HUDEP-2 (cell line): ENCODE measurements around the gene DOK3.
A peak's percentile ranks its signal among the peaks of the same experiment; 100 is the strongest.

Experiments used
- DNase-seq, 76 experiments: peaks; one replicate each; lab custom pipeline; 2025; ENCODE audit not compliant: unreplicated experiment in 76 of 76; lab: John Stamatoyannopoulos, UW

DOK3 gene

DNA sequence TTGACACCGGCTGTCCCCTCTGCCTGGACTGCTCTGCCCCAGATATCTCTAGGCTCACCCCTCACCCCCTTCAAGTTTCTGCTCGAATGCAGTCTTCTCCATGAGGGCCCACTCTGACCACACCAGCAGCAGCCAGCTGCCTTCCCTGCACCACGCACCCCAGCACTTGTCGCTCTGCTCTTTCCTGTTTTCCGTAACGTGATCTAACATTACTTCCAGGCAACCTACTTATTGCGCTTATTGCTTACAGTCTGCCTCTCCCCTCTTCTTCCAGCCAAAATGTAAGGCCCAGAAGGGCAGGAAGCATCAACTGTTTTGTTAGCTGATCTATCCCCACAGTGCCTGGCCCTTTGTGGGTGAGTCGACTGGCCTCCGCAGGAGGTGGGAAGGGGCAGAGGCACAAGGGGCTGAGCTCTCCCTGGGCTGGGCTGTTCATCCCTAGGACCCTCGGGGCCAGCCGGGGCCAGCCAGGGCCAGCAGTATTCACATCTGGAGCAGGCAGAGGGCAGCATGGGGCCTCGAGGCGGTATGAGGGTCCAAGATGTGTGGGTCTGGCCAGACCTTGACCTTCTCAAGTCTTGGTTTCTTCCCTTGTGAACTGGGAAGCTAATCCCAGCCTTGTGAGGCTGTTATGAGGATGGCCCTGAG is 24.6 kb downstream of the DOK3 start:
- no peak for DNase-seq

DNA sequence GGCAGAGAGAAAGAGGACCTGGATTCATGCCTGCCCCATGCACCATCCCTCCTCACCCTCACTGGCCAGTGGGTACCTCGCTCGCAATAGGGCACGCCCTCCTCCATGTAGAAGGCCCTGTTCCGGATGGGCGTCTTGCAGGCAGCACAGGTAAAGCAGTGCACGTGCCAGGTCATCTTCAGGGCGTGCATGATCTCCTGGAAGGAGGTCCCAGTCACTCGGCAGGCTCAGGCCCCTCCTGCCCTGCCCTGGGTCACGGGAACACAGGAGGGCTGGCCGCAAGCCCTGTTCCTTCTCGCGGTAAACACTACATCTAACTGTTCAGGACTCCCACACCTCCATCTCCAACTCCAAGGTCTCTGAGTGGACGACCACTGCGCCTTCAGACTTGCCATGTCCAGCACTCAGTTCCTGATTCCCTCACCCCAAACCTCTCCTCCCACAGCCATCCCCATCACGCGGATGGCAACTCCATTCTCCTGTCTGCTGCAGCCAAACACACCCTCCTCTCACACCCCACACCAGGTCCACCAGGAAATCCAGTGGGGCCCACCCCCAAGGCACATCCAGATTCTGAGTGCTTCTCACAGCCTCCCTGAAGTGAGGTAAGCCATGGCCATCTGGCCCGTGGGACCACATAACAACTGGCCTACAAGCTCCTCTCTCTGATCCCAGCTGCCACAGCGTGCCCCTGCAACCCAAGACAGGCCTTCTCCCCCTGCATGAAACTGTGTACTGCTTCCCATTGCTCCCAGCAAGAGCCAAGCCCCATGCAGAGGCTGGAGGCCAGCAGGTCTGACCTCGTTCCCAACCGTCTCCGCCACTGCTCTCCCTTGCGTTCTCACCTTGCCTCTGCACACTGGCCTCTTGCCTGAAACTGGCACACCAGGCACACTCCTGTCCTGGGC is 25.4 kb downstream of the DOK3 start:
- DNase-seq: no peak

DNA sequence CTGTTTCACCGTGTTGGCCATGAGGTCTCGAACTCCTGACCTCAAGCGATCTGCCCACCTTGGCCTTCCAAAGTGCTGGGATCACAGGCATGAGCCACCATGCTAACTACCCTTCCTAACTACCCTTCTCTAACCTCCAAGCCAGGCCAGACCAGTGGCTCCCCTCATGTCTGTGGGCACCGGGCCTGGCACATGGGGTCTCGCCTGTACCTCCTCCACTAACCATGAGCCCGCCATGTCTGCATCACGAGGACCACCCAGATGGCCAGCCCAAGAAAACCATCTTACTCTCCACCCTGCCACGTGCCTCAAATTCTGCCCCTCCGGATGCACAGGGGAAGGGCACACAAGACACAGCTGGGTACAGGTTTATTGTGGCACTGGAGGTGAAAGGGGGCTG is 26.6 kb downstream of the DOK3 start:
- no peak for DNase-seq

DNA sequence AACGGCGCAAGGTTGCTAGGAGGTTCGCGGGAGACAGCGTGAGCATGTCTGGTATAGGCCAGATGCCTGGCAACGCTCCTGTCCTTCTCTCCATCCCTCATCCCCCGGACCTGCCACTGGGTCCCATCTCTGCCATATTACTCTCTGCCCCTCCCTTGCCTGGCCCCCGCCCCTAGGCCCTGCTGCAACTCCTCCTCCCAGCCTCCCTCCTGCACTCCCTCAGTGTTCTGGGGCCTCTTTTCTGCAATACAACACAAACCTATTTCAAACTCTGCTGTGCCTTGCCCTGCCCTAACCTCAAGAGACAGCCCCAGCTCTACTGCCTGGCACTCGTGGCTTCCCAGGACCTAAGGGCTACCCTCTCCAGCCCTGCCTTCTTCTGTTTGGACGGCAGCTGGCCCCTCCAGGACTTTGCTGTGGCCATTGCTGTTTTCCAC is 27.2 kb downstream of the DOK3 start:
- no peak for DNase-seq

DNA sequence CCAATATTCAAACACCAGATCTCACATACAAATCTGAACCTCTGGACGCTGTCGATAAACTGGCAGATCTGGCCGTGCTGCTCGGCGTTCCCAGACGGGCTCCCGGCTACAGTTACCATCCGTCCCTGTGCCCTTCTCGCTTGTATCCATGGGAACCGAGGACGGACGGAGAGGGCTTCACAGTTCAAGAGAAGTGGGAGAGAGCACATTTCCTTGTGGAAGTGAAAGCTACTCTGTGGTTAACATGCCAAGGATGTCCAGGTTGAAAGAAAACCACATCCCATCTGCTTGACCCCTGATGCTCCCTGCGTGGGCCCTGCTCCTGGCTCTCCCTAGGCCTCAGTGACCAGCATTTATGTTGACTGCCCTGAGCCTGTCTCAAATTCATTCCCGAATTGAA is 29.9 kb downstream of the DOK3 start:
- DNase-seq: no peak

DNA sequence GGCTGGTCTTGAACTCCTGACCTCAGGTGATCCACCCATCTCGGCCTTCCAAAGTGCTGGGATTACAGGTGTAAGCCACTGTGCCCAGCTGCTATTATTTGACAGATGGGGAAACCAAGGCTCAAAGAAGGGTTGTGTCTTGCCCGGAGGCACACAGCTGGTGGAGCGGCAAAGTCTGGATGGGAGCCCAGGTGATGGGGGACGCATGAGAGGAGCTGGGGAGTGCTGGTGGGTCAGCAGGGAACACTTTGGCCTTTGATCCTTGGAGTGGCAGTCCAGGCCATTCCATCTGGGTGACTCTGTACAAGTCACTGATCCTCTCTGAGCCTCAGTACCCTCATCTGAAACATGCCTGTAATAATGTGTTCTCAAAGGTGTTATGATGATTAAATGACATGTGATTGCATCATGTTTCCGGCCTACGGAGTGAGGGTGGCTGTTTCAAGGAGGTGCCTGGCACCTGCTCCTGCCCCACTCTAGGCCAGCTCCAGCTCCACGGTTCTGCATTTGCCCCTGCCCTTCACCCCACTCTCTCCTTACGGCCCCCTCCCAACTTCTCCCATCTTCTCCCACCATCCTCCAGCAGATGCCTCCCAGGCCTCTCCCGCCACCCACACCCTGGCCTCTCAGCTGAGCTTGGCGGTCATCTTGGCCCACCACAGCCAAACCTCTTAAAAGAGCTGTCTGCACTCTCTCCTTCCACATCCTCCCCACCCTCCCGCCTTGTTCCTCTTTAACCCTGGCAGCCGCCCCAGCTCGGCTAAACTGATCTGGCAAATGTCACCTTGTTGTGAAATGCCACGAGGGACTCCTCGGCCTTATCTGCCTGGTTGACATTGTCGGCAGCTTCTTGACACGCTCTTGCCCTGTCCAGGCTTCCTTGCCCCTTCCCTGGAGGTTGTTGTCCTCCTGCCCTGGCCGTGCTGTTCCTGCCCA is 30.6 kb downstream of the DOK3 start:
- peak in 74 of 76 experiments; percentile 37 to 94 (median 86) for DNase-seq

DNA sequence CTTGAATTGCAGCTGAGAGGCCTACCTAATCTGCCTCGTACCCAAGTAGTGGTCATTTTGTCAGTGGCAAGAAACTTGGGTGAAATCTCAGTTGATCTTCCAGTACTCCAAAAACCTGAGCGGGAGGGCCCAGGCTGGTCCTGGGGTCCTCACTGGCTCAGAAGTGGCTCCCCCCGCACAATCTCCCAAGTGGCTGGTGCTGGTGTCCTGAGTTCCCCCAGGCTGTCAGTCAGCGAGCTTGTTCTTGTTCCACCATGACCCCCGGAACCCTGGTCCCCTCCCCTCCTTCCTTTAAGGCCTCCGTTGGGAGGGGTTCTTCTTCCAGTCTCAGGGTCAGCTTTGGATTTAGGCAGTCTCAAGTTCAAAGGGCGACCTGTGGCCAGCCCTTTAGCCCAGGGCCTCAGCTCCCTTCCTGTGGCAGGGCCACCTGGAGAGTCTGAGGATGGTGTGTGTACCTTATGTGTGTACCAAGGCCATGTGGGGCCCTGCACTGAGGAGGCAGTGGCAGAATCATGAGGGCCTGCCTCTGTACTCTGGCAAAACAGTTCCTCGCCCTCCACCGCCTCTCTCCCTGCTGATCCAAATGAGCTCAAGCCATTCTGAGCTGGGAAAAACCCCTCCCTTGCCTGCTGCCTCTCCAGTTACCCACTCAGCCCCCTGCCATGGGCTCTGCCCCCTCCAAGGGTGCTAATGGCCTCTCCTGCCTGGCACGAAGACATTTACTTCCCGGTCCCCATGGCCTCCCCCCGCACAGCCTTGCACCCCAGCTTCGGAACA is 31.7 kb downstream of the DOK3 start:
- DNase-seq: no peak

DNA sequence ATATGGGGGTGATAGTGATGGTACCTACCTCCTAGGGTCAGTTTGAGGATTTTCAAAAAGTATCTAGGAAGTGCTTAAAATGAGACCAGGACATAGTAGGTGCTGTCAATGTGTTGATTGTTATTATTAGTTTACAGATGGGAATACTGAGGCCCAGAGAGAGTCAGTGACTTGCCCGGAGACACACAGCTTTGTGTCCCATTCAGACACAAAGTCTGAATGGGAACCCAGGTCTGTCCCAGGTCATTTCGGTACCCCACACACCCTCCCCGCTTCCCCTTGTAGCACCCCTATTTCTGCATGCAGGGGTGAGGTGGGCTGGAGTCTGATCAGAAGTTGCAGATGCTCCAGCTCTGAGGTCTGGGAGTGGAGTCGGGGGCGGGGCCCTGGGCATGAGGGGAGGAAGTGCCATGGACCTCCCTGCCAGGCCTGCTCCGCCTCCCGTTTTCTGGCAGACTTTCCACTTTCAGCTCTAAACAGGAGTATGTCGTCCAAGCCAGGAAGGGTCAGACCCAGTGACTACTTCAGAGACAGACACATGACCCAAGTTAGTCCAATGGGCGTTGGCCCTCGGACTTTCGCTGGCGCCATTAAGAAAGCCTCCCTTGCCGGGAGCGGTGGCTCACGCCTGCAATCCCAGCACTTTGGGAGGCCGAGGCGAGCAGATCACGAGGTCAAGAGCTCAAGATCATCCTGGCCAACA is 32.9 kb downstream of the DOK3 start:
- DNase-seq: peak in 11 of 76 experiments; percentile 5 to 40 (median 20)

DNA sequence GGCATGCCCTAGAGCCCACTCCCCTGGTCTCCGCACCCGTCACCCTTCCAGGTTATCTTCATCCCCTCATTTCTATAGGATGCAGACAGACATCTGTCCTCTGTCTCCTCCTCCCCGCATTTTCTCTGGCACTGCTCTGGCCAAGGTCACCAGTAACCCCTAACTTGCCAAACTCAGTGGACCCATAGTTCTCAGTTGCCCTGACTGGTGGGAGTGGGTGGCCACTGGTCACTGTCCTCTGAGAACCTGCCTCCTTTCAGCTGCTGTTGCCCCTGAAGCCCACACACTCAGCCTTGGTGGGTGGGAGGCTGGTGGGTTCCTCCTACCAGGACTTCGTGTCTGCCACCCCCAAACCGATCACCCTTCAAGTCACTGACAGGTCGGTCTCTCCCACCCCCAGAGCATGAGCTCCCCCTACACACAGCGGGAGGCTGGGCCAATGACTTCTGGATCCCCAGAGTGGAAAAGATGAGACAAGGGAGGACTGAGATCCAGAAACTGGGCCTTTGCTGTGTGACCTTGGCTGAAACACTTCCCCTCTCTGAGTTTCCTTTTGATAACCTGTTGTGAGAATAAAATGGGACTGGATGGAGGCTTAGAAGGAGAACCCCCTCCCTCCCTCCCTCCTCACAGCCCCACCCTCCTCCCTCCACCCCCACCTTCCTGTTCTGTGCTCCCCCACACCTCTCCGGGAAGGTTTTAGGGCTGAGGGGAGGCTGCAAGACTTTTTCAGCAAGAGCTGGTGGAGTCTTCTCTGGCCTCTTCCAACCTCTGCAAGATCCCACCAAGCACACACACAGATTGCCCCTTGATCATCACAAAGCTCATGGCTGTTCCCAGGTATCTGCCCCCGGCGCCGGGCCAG is 33.8 kb downstream of the DOK3 start:
- DNase-seq: no peak

DNA sequence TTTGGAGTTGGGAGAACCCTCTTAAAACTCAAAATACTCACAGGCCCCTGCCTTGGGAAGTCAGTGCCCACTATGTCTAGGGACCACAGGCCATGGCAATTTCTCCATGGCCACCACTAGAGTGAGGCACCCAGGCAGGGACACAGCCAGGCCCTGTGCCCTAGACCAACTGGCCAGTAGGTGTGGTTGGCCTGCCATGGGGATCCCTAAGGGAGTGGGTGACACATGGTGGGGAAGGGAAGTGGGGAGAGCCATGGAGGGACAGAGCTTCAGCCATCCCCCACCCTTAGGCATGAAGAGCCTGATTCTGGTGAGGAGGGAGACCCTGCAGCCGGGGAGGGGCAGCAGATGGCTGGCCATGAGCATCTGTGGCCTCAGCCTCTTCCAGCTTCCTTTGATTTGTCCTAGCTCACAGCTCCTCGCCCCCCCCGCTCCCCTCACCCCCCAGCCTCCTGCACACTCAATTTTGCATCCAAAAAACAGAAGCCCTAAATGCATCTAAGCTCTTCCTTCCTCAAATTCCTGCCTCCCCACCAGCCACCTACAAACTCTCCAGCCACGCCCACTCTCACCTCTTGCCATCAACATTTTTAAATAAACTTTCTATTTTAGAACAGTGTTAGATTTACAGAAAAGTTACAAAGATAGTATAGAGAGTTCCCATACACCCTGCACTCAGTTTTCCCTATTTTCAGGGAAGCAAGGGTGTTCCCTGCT is 34.6 kb downstream of the DOK3 start:
- DNase-seq: no peak

DNA sequence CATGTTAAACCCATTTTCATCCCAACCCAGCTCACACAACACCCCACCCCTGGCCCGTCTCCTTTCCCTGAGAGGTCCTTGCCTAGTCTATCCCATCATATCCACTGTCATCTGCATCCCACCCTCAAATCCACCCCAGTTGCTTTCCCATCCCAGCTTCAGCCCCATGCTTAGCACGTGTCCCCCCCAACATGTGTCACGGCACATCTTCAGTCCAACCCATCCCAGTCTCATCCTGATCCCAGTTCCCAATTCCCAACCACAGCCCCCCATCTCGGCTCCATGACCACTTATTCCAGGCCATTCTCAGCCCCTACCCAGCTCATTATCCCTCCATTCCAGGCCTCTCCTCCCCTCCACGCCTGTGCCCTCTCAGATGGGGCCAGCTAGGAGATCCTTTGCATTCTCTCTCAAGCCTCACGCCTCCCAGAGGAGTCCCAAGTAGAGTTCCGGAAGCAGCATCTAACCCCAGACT is 35.6 kb downstream of the DOK3 start:
- DNase-seq: no peak

DNA sequence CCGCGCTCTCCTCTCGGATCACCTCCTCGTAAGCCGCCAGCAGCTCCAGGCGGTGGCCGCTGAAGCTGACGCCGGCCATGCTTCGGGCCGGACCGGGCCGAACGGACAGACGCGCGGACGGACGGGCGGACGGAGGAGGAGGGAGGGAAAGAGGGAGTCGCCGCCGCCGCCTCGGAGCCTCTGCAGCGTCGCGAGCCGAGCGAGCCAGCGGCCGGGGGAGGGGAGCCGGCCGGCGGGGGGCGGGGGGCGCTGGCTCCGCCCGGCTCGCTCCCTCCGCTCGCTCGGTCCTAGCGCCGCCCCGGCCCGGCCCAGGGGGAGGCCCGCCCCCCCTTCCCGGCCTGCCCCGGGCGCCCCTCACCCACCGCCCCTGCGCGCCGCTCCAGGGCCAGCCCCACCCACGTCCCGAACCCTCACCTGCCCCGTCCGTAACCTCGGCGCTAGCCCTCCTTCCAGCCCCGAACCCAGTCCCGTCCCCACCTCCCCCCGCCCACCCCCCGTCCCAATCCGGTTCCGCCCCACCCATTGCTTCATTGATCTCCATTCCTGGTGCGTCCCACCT is 36.1 kb downstream of the DOK3 start, which contains the start of gene DBN1:
Gene DBN1, minus strand, starts transcription at position 192 of the 559 bp plus-strand sequence. Its CDS starts 113 bp downstream, at position 79.
- peak in 1 of 76 experiments; percentile 28 for DNase-seq

DNA sequence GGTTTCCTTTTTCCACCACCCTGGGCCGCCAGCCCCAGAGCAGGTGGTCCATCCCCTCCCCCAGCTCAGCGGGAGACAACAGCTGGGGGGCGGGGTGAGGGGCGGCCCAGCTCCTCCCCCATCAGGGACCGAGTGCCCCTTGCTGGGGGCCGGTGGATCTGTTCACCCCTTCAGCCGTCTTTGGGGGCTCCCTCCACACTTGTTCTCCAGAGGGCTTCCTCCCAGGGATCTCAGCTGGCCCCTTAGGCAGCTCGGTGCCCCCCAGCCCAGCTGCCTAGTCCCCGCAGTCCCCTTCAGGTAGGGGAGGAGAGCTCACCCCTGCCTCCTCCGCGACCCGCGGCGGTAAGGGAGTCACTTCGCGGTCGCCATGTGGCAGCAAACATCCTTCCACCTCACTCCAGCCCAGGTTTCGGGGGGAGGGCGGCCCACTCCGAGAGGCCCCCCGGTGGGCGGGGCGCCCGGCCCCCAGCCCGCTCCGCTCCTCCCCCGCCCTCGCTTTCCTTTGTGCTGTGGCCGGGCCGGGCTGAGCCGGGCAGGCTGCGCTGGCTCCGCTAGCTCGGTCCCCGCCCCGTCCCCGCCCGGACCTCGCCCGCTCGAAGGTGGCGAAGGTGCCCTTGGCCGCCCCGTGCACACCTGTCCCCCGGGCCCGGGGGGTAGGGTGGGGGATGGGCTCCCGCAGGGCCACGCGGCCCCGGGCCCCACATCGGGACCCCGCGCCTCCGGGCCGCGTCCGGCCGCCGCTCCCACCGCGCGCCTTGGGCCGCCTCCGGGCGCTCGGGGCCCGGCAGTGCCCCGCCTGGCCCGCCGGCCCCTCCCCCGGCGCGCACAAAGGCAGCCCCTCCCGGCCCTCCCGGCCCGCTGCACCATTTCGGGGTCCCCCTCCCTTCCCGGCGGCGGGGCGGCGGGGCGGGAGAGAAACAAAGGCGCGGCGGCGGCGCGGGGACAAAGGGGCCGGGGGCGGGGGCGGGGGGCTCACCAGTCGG is 36.9 kb downstream of the DOK3 start:
- no peak for DNase-seq

DNA sequence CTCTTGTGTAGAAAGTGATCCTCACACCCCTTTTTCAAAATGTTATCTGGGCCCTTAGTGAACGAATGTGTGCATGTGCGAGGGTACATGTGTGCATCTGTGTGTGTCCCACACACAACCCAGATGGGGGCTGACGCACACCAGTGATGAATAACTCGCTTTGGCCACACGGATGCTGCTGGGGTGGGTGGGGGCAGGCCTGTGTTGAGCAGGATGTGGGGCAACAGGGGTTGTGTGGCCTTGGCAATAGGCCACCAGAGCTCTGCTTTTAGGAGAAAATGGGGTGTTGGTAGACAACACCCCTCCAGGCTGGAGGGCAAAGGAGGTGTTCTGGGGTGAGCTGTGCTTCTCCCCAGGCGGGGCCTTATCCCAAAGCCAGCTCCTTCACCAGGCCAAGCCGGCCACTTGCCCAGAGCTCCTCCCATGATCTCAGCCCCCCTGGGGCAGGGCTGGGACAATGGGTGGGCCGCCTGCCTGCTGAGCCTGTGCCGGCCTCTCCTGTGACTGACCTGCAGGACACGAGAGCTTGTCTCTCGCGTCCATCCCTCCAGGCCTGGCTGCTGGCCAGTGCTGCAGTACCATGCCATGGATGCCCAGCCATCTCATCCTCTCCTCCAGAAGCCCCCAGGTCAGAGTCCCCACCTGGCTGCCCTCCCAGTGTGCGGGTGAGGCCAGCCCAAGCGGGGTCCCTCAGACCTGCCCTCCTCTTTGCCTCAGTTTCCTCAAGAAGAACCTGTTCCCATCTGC is 37.8 kb downstream of the DOK3 start:
- peak in 1 of 76 experiments; percentile 23 for DNase-seq

DNA sequence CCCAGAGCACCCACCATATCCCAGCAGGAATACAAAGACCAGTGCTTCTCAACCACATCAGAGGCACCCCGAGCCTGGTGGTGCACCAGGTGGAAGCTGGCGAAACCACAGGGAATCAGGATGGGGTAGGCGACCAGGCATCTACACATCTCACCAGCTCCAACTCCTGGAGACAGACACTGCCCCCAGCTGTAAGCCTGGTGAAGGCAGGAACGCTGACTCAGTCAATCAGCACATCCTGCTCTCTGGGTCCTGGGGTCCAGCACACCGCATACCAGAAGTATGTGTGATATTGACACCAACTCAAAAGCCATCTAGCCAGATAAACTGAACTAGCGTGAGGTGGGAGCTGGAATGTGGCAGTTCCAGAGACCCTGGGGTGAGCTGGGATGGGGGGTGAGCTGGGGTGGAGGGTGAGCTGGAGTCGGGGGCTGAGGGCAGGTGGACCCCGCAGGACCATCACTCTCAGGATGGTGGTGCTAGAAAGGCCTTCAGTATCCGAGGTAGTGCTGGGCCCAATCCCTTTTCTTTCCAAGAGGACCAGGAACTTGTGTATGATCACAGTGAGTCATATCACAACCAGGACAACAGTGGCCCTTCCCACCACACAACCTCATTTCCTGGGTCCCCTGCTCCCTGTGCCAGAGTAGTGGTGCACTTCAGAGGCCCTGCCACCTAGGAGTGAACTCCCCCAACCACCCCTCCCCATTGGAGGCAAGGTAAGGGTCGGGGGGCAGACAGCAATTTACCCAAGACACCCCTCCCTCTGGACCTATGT is 38.7 kb downstream of the DOK3 start:
- no peak for DNase-seq
